ENCODE measurements around the gene FAM151A. TPM values are rescaled to one million over a fixed set of nuclear protein-coding genes. Genes with fewer than 3 reads are reported as not detected.
"Not testable (repeated sequence)": the region's sequence is repeated elsewhere in the genome, so short reads cannot be mapped to it uniquely, and the experiment has no call there.

FAM151A gene
- total and polyA plus RNA-seq, 12 donors = 0.39 to 2.9 (median 0.94) TPM; not detected in 1

- no peak overlapping the region for H3K4me3 ChIP-seq
- no peak for ATAC-seq
- H3K27ac ChIP-seq = no peak overlapping the region
- peaks cover 0 to 26% (median 13%) of the 10 kb centered on the region in 11 donors for H3K9me3 ChIP-seq
- H3K4me1 ChIP-seq = peaks cover 0 to 17% (median 0%) of the 10 kb centered on the region in 9 donors
- no peak for DNase-seq
- intact Hi-C loops (cut with DNase I) = no loop called here
- TF ChIP-seq CTCF (IDR thresholded peaks at IDR 0.05) = no peak
- H3K36me3 ChIP-seq = no peaks in the 10 kb centered on the region
- no peaks in the 10 kb centered on the region for H3K27me3 ChIP-seq
Measured at GRCh38 chr1:54643736-54644135, 20.4 kb upstream of the FAM151A start.

- no peaks in the 10 kb centered on the region for H3K27me3 ChIP-seq
- WGBS, 2 donors = 67 to 78% methylated on average over 8 of the region's 8 CpGs
- peaks cover 0 to under 1% (median 0%) of the 10 kb centered on the region in 9 donors for H3K36me3 ChIP-seq
- no peak for ATAC-seq
- no peak within 1 kb of the TSS for H3K4me3 ChIP-seq
- peaks cover 0 to 26% (median 13%) of the 10 kb centered on the region in 11 donors for H3K9me3 ChIP-seq
- no peak for TF ChIP-seq CTCF (IDR thresholded peaks at IDR 0.05)
- H3K27ac ChIP-seq = no peak within 1 kb of the TSS
- DNase-seq = no peak
- intact Hi-C loops (cut with DNase I) = no loop called here
- H3K4me1 ChIP-seq = peaks cover 0 to 10% (median 0%) of the 10 kb centered on the region in 9 donors
Measured at GRCh38 chr1:54640863-54641836, 17.8 kb upstream of the FAM151A start, which contains the start of gene MROH7. TSS of gene MROH7 (plus strand) at chr1:54641786. CDS start at chr1:54652927, 11,141 bp downstream.

GRCh38 chr1:54640361-54640760, 17.0 kb upstream of the FAM151A start:
- no peak for DNase-seq
- intact Hi-C loops (cut with DNase I) = no loop called here
- H3K27me3 ChIP-seq = no peaks in the 10 kb centered on the region
- no peak for ATAC-seq
- H3K4me3 ChIP-seq = no peak overlapping the region
- no peak overlapping the region for H3K27ac ChIP-seq
- peaks cover 0 to 8% (median 0%) of the 10 kb centered on the region in 9 donors for H3K36me3 ChIP-seq
- H3K9me3 ChIP-seq = peaks cover 0 to 26% (median 13%) of the 10 kb centered on the region in 11 donors
- TF ChIP-seq CTCF (IDR thresholded peaks at IDR 0.05) = no peak
- peaks cover 0 to 2% (median 0%) of the 10 kb centered on the region in 9 donors for H3K4me1 ChIP-seq
- 63 to 64% methylated on average over 4 of the region's 4 CpGs for WGBS, 2 donors

GRCh38 chr1:54636461-54637446, 13.4 kb upstream of the FAM151A start:
- intact Hi-C loops (cut with DNase I); H3K9me3 ChIP-seq; H3K27ac ChIP-seq; H3K4me3 ChIP-seq; ATAC-seq; DNase-seq; H3K4me1 ChIP-seq; H3K27me3 ChIP-seq: not testable (repeated sequence)
- peaks cover 0 to 18% (median 0%) of the 10 kb centered on the region in 9 donors for H3K36me3 ChIP-seq
- WGBS, 2 donors = 47 to 53% methylated on average over 14 of the region's 14 CpGs

GRCh38 chr1:54635804-54636203, 12.5 kb upstream of the FAM151A start:
- WGBS, 2 donors = 85 to 93% methylated on average over 7 of the region's 7 CpGs
- DNase-seq; H3K9me3 ChIP-seq; H3K4me3 ChIP-seq; ATAC-seq; H3K27ac ChIP-seq; H3K4me1 ChIP-seq; H3K27me3 ChIP-seq; intact Hi-C loops (cut with DNase I): not testable (repeated sequence)
- peaks cover 0 to 18% (median 0%) of the 10 kb centered on the region in 9 donors for H3K36me3 ChIP-seq

All from heart right ventricle (tissue), 16 donors.